GM21360 (cell line): Measurements from ENCODE around the gene BCAS3.
"Not testable (repeated sequence)": the region's sequence is repeated elsewhere in the genome, so short reads cannot be mapped to it uniquely, and the experiment has no call there.

Experiments used
- ATAC-seq: cut with Tn5 transposase; IDR thresholded peaks from one replicate; pipeline ENCODE4 v1.9.1; 2021; ENCODE audit warnings: mild to moderate bottlenecking, moderate library complexity; ENCODE audit not compliant: unreplicated experiment

Gene BCAS3

DNA sequence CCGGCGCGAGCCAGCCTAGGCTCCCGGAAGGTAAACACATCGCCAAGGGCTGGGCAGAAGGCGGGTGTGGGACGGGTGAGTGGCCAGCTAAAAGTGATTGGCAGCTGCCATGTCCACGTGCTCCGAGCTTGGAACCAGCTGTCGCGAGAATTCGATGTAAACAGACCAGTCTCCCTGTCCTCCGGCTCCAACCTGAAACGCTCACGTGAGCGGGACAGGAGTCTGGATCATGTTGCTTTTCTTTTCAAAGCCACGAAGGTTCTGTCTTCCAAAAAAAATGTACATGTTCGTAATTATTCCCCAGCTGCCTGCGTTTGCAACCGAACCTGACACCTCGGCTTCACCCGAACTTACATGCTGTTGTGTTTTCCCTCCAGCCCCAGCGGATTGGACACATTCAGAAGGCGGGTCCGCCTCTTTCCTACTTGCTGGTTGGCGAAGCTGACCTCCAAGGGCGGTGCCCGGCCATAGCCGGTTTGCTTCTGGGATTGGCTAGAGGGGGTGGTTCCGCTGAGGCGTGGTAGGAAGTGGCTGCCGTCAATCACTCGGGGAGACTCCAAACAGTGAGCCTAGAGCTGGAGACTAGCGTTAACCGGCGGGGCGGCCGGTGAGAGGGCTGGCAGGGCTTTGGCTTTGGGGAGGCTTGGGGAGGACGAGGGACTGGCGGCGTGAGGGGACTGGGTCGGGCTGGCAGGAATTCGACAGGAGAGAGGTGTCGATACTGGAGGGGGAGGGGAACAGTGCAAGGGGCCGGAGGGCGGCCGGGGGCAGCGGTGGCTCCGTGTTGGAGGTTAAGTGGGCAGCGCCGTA is at the start of gene BCAS3:
BCAS3 (plus strand) TSS at position 544 of the 810 bp plus-strand sequence.
- peak; percentile 96 for ATAC-seq

- ATAC-seq, result no peak
Measured at GRCh38 chr17:60628252-60628889, 49.3 kb upstream of the BCAS3 start.

DNA sequence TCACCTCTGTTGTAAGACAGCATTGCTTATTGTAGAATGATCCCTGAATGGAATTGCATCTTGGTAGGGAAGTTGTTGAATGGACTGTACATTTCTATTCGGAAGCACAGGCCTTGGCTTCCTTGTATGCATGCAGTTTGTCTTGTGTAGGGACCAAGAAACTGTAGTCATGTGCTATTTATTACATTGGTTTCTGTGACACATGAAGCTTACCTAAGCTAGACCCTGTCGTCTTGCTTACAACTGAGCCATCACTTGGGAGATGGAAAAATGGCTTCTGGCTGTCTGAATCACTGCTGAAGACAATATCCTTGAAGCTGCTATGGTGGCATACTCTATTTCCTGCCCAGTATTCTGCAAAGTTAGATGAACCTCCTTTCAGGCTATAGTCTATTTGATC is 48.5 kb upstream of the BCAS3 start:
- no peak for ATAC-seq

GRCh38 chr17:60630352-60630751 is 47.3 kb upstream of the BCAS3 start:
- no peak for ATAC-seq

GRCh38 chr17:60631119-60631518 is 46.5 kb upstream of the BCAS3 start:
- no peak for ATAC-seq

GRCh38 chr17:60637683-60638082 is 40.0 kb upstream of the BCAS3 start:
- ATAC-seq, result no peak

DNA sequence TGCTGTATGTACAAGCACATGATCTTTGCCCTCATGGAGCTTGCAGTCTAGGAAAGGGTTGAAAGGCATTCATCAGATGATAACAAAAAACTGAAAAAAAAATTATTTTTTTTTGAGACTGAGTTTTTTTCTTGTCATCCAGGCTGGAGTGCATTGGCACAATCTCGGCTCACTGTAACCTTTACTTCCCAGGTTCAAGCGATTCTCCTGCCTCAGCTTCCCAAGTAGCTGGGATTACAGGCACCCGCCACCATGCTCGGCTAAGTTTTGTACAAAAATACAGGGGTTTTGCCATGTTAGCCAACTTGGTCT is 38.7 kb upstream of the BCAS3 start:
- ATAC-seq, result no peak

- ATAC-seq, result no peak
Measured at GRCh38 chr17:60640503-60640902, 37.1 kb upstream of the BCAS3 start.

GRCh38 chr17:60641126-60641525 is 36.5 kb upstream of the BCAS3 start:
- ATAC-seq, result no peak

GRCh38 chr17:60641810-60642220 is 35.8 kb upstream of the BCAS3 start:
- ATAC-seq, result no peak

DNA sequence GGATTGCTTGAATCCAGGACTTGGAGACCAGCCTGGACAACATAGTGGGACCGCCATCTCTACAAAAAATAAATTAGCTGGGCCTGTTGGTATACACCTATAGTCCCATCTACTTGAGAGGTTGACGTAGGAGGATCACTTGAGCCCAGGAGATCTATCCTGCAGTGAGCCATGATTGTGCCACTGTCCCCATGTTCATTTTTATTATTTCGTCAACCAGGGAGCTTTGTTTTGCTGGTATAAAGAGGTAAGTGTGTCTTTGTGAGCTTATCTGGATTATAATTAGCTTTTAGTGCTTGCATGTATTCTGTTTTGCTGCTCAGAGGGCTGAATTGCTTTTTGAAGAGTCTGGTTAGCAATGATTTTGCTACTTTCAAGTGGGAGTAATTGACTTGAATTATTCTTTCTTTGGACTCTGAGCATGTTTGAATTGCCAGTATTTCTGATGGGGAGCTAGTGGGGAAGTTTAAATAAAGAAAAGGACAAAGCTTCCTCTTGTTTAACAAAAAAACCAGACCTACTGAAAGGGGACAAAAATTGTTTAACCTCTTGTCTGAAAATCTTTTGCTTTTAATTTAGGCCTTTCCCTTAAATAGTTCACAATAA is 31.6 kb upstream of the BCAS3 start:
- ATAC-seq, result no peak

DNA sequence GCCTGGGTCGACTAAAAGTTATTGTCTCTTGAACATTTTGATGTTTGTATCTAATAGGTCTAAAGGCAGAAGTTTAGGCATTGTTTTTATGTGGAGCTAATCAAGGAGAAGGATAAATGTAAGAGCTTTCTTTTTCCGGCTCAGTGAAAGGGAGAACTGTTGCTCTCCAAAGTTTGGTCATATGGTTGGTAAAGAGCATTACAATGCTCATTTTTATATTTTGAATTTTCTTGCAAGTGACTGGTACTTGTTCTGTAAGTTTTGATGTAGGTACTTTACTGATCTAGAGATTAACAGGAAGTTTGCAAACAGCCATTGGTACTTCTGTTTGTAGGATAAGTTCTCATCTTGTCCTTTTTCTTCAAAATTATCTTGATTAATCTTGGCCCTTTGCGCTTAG is 30.9 kb upstream of the BCAS3 start:
- ATAC-seq, result no peak

GRCh38 chr17:60647705-60648104 is 29.9 kb upstream of the BCAS3 start:
- ATAC-seq, result no peak

- peak; percentile 79 for ATAC-seq
Measured at GRCh38 chr17:60652454-60653247, 25.0 kb upstream of the BCAS3 start.

- no peak for ATAC-seq
Measured at GRCh38 chr17:60653569-60653968, 24.1 kb upstream of the BCAS3 start.

DNA sequence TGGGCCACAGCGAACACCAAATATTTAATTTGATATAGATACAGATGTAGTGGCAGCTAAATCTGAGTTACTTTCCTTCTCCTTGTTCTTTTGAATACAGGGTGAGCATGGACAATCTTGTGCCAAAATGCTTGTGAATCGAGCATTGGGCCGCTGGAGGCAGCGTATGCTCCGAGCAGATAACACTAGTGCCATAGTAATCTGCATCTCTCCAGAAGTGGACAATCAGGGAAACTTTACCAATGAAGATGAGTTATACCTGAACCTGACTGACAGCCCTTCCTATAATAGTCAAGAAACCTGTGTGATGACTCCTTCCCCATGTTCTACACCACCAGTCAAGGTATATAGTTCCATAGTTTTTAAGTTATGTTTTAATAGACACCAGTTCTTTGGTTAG is 21.2 kb upstream of the BCAS3 start:
- ATAC-seq, result no peak

DNA sequence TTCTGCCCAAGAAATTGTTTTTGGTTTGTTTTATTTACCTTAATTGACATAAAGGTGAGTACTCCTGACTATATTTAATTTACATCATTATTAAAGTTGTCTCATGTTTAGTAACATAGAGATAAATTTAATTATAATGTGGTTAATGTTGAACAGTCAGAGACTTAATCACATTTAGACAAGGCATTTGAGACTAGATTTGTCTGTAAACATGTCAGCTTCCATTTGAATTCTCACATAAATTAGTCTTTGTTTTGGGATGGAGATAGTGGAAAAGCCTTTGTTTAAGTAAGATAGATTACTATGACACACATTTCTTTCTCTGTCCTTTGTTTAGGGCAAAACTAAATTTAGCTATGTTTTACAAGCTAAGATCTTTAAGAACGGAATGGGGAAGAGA is 18.5 kb upstream of the BCAS3 start:
- no peak for ATAC-seq

DNA sequence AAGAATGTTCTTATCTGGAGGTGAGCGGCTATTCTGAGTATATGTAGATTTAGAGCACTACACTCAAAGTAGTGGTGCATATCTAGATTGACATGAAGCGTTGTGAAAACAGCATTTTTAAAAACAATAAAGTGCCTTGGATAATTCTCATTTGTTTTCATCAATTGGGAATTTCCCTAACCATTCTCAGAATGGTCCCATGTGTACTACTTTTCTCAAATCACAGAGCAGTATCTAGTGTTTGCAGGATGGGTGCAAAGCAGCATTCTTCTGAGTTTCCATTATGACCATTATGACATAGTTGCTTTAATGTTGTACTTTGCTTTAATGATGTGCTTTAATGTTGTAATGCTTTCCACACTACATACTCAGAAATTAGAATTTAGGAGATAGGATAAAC is 16.2 kb upstream of the BCAS3 start:
- no peak for ATAC-seq

GRCh38 chr17:60664022-60664421 is 13.6 kb upstream of the BCAS3 start:
- ATAC-seq, result no peak

DNA sequence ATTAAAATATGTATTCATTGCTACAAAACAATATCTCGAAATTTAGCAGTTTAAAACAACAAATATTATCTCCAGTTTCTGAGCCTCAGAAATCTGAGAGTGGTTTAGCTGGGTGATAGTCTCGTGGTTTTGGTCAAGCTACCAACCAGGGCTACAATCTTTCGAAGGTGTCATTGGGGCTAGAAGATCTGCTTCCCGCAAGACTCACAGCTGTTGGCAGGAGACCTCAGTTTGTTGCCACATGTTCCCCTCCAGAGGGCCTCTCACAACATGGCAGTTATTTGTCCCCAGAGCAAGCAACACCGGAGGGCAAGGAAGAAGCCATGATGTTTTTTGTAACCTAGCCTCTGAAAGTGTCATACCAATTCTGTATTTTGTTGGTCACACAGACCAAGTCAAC is 12.0 kb upstream of the BCAS3 start:
- no peak for ATAC-seq

- not testable (repeated sequence) for ATAC-seq
Measured at GRCh38 chr17:60668741-60669140, 8.9 kb upstream of the BCAS3 start.
